Activated naive CD8-positive, alpha-beta T cell (primary cell): Measurements from ENCODE around the gene COL6A2.

Source experiments
- H3K27ac Mint-ChIP-seq: one replicate; pipeline ENCODE4 v1.8.0; 2021; ENCODE audit warnings: mixed read lengths
- H3K27me3 Mint-ChIP-seq: one replicate; pipeline ENCODE4 v1.8.0; 2021; ENCODE audit warnings: mixed read lengths
- H3K36me3 Mint-ChIP-seq: one replicate; pipeline ENCODE4 v1.8.0; 2021; ENCODE audit warnings: mixed read lengths
- H3K4me1 Mint-ChIP-seq: one replicate; pipeline ENCODE4 v1.8.0; 2021; ENCODE audit warnings: low read depth, mixed read lengths
- H3K4me3 Mint-ChIP-seq: one replicate; pipeline ENCODE4 v1.8.0; 2021; ENCODE audit warnings: mild to moderate bottlenecking, mixed read lengths
- H3K9me3 Mint-ChIP-seq: one replicate; pipeline ENCODE4 v1.8.0; 2021; ENCODE audit warnings: low read depth, mixed read lengths

The COL6A2 gene

DNA sequence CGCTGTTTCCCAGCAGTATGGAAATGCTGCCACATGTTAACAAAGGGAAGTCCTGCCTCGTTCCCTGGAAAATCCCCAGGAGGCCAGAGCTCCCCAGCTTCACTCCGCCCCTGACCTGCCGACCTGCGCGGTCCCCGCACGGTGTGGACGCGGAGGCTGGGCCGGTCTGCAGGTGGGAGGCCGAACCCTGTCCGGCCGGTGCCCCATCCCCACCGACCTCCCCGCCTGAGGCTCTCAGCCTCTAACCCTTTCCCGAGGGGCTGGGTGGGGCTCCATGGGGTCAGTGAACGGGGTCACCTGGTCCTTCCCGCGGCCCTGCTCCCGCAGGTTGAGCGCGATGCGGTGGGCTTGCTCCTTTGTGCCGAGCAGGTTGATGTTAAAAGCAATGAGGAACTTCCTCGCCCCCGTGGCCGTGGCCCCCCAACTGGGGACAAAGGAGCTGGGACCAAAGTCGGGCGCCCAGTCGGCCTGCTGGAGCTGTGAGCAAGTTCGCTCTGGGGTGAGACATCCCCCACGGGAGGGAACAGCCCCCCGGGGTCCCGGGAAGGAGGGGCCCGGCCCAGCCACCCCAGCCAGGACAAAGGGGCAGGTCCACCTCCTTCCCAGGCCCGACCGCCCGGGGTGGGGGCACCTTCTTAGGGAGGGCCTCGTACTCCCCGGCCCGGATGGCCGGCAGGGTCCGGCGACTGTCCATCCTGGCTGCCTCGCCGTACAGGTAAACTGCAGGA, 53.5 kb downstream of the COL6A2 start:
- Mint-ChIP-seq H3K36me3 (no peaks in the 10 kb centered on the region), H3K4me3 (no peak overlapping the region), H3K27ac (no peak overlapping the region), H3K9me3 (no peaks in the 10 kb centered on the region), H3K4me1 (peaks cover 2% of the 10 kb centered on the region), H3K27me3 (no peaks in the 10 kb centered on the region)

DNA sequence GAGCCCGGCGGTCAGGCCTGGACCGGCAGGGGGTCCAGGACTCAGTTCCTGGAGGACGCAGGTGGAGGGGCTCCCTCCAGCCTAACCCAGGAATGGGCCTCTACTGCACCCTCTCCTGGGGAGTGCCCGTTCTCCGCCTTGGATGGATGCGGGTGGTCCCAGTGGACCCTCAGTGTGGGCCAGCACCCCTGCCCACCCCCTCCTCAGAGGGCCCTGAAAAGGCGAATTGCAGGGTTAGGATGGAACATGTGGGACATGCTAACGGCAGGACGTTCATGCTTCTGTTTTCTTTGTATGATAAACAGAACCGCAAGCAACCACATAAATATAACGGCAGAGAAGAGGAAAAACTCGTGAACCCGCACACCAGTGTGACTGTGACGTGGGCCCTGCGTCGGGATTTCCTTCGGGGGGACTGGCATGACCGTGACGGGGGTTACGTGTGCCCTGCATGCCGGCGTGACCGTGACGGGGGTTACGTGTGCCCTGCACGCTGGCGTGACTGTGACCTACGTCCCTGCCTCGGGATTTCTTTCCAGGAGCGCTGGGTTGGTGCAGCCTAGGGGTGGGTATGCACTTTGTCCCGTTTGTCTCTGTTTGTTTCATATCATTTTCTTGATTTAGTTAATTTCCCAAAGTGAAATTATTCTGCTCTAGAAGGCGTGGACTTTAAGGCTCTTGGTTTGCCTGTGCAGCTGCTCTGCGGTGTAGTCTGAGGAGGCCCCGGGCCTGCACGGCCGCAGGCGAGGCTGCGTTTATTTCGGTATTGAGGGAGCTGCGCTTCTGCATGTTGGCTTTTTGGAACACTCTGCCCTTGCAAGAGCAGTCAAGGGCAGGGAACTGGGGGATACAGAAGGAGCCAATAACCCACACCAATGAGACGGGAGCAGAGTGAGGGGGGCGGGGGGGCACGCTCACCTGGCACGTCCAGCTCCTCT, 54.3 kb downstream of the COL6A2 start:
- Mint-ChIP-seq H3K27ac (no peak overlapping the region), H3K9me3 (no peaks in the 10 kb centered on the region), H3K4me1 (no peaks in the 10 kb centered on the region), H3K36me3 (no peaks in the 10 kb centered on the region), H3K27me3 (no peaks in the 10 kb centered on the region), H3K4me3 (no peak overlapping the region)

DNA sequence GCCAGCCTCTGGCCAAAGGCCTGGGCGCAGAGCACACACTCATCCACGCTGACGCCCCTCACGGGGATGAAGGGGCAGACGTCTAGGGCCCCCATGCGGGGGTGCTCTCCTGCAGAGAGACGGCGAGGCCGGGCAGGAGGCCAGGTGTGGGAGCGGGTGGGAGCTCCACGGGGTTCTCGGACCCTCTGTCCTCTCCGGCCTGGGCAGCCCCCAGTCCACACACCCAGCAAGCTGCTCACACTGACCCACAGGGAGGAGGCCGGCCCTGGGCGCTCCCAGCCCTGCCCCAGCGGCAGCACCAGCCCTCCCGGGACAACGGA, 55.0 kb downstream of the COL6A2 start:
- Mint-ChIP-seq H3K36me3 (no peaks in the 10 kb centered on the region), H3K27ac (no peak overlapping the region), H3K9me3 (no peaks in the 10 kb centered on the region), H3K4me1 (no peaks in the 10 kb centered on the region), H3K4me3 (no peak overlapping the region), H3K27me3 (no peaks in the 10 kb centered on the region)

DNA sequence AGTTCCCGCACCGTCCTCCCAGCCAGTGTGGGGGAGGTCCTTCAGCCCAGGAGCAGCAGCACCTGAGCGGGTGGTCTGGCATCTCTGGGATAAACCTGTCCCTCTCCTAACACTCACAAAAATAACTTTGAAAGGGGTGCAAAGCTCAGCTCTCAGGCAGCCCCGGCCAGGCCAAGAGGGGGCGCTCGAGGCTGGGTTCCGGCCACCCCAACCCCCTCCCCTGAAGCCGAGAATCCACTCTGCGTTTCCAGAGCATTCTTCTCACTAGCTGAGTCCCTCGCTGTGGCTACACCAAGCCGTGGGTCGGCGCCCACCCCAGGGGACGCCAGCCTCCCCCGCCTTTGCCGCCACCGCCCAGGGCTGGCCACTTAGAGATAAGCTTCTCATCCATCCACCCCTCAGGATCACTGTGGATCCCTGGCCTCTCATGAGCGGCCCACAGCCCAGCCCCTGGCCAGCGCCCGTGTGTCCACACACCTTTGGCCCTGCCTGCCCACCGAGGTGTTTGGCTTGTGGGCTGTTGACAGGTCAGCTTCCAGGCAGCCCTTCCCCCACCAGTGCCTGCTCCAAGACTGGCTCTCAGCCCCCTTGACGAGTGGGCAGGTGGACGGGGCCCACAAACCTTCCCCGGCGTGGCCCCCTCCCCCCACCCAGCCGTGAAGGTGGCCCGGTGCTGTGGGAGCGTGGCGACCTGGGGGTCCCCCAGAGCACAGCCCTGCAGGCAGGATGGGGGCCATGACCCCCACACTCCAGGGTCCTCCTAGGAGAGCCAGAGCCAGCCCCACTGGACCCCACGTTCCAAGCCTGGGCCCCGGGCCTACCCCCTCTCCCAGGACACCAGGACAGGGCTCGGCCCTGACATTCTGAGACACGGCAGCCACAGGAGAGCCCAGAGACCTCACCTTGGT, 55.6 kb downstream of the COL6A2 start:
- H3K4me3 Mint-ChIP-seq: no peak overlapping the region
- H3K9me3 Mint-ChIP-seq: no peaks in the 10 kb centered on the region
- no peaks in the 10 kb centered on the region for H3K4me1 Mint-ChIP-seq
- no peaks in the 10 kb centered on the region for H3K27me3 Mint-ChIP-seq
- H3K27ac Mint-ChIP-seq: no peak overlapping the region
- no peaks in the 10 kb centered on the region for H3K36me3 Mint-ChIP-seq

DNA sequence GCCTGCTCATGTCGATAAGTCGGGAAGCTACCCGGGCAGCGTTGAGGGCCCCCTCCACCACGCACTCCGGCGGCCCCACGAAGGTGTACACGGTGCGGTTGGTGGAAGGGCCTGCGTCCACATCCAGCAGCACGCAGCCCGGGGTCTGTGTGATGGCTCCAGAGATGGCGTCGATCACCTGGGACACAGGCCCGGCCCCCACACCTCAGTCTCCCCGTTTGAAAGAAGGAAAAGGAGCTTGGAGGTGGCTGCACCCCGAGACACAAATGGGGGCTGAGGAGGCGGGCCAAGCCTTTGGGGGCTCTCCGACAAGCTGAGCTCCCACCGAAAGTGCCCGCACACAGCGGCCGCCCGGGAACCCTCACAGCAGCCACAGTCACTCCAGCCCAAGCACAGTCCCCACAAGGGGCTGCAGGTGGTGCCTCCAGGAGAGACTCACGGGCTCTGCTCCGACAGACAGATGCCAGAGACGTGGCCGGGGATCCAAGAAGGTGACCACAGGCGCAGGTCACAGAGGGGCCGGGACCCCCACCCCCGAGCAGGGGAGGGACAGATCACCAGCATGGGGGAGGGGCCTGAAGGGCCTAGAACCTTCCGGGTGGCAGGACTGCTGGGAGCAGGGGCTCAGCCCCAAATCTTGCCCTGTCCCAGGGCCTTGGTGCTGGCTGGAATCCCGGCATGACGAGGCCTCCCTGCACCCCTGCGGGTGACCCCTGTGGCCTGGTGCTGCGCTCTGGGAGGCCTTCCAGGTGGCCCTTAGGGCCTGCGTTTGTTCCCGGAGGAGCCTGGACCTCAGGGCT, 56.4 kb downstream of the COL6A2 start:
- Mint-ChIP-seq H3K4me1 (no peaks in the 10 kb centered on the region), H3K9me3 (no peaks in the 10 kb centered on the region), H3K27me3 (no peaks in the 10 kb centered on the region), H3K4me3 (no peak overlapping the region), H3K27ac (no peak overlapping the region), H3K36me3 (no peaks in the 10 kb centered on the region)

DNA sequence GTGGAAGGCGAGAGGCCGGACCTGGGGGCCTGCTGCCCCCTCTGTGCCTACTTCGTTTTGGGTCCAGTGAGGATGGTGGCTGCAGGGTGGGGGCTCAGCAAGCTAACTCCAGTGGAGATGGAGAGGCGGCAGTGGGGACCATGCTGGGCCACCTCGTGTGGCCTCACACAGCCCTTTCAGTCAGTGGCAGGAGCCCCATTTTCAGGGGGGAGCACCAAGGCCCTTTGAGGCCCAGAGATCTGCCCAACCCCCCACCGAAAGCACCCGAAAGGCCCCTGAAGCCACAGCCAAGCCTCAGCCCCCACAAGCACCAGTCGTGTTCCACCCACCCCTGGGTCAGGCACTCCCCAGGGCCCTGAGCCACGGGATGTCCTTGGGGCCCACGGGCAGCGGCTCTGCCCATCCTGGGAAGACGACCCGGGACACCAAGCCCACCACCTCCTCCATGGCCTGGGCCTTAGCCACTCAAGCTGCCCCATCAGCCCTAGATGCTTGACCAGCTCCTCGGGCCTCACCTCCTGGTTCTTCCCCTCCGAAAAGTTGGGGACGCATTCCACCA, 57.1 kb downstream of the COL6A2 start:
- Mint-ChIP-seq H3K27me3 (no peaks in the 10 kb centered on the region), H3K4me1 (no peaks in the 10 kb centered on the region), H3K27ac (no peak overlapping the region), H3K9me3 (no peaks in the 10 kb centered on the region), H3K36me3 (no peaks in the 10 kb centered on the region), H3K4me3 (no peak overlapping the region)

DNA sequence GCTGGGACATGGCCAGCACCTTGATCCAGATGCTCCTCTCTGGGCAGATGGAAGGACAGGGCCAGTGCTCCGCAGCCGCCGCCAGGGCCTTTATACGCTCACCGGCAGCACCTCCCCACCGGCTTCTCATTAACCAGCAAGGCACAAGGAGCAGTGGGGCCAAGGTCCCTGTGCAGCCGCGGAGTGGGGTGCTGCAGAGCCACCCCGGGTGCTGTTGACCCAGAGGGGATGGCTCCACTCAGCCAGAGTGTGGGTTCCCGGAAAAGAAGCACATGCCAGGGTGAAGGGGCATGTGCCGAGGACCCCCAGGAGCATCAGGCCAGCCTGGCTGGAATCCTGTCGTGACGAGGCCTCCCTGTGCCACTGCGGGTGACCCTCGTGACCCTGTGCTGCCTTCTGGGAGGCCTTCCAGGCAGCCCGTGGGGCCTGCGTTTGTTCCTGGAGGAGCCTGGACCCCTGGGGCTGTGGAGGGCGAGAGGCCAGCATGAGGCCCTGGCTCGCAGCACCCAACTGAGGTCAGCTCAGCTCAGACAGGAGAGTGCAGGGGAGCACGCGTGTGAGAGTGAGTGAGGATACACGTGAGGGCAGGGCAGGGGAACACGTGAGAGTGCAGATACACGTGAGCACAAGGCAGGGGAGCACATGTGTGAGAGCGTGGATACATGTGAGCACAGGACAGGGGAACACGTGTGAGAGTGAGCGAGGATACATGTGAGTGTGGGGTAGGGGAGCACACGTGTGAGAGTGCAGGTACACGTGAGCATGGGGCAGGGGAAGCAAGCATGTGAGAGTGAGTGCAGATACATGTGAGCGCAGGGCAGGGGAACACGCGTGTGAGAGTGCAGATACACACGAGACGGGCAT, 57.8 kb downstream of the COL6A2 start, which contains the start of gene FTCD:
FTCD (minus strand) TSS at position 66 of the 864 bp plus-strand sequence; CDS start at position 10, 56 bp downstream.
- Mint-ChIP-seq H3K27ac (no peak within 1 kb of the TSS), H3K36me3 (no peaks in the 10 kb centered on the region), H3K4me1 (no peaks in the 10 kb centered on the region), H3K27me3 (no peaks in the 10 kb centered on the region), H3K9me3 (no peaks in the 10 kb centered on the region), H3K4me3 (no peak within 1 kb of the TSS)

DNA sequence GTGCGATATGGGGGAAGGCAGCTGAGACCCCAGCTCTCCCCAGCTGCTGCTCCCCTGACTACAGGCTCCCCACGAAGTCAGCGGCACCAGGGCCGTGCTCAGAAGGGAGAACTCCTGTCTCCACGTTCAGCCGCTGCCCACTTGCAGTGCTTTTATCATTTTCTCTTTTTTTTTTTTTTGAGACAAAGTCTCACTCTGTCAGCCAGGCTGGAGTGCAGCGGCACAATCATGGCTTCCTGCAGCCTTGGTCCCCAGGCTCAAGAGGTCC, 58.4 kb downstream of the COL6A2 start:
- Mint-ChIP-seq H3K4me1 (no peaks in the 10 kb centered on the region), H3K36me3 (no peaks in the 10 kb centered on the region), H3K4me3 (no peak overlapping the region), H3K27me3 (no peaks in the 10 kb centered on the region), H3K27ac (no peak overlapping the region), H3K9me3 (no peaks in the 10 kb centered on the region)

DNA sequence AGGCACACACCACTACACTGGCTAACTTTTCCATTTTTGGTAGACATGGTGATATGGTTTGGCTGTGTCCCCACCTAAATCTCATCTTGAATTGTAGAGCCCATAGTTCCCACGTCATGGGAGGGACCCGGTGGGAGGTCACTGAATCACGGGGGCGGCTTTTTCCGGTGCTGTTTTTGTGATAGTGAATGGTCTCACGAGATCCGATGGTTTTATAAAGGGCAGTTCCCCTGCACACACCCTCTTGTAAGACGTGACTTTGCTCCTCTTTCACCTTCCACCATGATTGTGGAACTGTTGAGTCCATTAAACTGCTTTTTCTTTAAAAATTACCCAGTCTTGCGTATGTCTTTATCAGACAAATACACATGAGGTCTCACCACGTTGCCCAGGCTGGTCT, 58.8 kb downstream of the COL6A2 start:
- H3K4me3 Mint-ChIP-seq: no peak overlapping the region
- H3K27ac Mint-ChIP-seq: no peak overlapping the region
- no peaks in the 10 kb centered on the region for H3K9me3 Mint-ChIP-seq
- H3K27me3 Mint-ChIP-seq: no peaks in the 10 kb centered on the region
- no peaks in the 10 kb centered on the region for H3K36me3 Mint-ChIP-seq
- no peaks in the 10 kb centered on the region for H3K4me1 Mint-ChIP-seq

DNA sequence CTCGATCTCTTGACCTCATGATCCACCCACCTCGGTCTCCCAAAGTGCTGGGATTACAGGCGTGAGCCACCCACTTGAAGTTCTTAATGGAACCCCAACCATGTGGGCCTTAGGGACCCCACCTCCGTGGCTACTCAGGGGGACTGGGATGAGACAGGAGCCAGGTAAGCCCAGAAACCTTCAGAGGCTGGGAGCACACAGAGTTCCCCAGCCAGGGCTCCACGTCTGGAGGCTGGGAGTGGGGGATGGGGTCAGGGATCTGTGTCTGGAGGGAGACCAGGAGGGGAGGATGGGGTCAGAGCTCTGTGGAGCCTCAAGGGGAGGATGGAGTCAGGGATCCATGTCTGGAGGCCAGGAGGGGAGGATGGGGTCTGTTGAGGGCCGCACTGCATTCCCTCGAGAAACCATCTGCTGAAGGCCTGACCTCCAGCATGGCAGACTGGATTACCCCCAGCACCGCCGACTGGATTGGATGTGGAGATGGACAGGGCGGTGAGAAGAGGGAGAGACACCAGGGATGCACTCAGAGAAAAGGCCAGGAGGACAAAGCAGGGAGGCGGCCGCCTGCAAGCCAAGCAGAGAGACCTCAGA, 59.6 kb downstream of the COL6A2 start:
- no peak overlapping the region for H3K4me3 Mint-ChIP-seq
- H3K27me3 Mint-ChIP-seq: no peaks in the 10 kb centered on the region
- H3K36me3 Mint-ChIP-seq: no peaks in the 10 kb centered on the region
- no peaks in the 10 kb centered on the region for H3K9me3 Mint-ChIP-seq
- H3K4me1 Mint-ChIP-seq: no peaks in the 10 kb centered on the region
- no peak overlapping the region for H3K27ac Mint-ChIP-seq

DNA sequence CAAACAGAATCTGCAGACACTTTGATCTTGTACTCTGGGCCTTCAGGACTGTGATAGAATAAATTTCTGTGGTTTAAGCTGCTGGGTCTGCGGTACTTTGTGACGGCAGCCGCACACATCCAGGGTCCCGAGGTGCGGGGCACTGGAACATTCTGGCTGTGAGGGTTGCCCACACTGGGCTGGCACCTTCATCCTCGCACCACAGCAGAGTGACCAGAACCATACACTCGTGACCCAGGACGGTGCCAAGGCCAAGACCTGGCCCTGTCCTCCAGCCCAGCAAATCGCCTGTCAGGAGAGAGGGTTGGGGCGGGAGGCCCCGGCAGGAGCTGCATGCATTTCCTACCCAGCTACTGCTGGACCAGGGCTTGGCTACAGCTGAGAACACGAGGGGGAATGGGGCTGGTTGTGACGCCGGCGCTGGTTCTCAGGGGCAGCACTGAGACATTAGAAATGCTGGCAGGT, 60.1 kb downstream of the COL6A2 start:
- no peaks in the 10 kb centered on the region for H3K4me1 Mint-ChIP-seq
- H3K9me3 Mint-ChIP-seq: no peaks in the 10 kb centered on the region
- H3K27me3 Mint-ChIP-seq: no peaks in the 10 kb centered on the region
- no peak overlapping the region for H3K27ac Mint-ChIP-seq
- H3K36me3 Mint-ChIP-seq: peaks cover 2% of the 10 kb centered on the region
- no peak overlapping the region for H3K4me3 Mint-ChIP-seq

DNA sequence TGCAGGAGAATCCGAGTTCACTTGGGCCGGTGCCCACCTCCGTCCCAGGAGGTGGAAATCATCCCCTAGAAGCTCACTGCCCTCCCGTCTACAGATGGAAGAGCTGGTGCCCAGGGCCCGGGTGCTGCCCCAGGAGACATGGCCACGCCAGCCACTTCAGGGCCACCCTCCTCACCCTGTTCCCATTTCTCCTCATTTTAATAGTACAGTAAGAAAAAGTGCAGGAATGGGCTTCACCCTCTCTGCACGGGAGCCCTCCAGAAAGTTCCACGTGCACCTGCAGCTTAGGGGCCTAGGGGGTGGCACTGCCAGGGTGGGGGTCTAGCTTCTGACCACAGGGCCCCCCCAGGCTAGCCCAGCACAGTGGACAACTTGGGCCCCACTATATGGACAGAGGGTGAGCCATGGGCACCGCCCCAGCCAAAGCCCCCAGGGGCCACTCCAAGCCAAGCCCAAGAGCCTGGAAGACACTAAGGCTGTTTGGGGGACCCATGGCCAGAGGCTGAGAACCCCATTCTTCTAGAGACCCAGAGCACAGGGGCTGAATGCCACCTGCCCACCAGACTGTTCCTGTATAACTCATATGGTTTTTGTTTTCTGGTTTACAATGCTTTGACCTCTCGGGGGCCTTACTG, 60.9 kb downstream of the COL6A2 start:
- no peaks in the 10 kb centered on the region for H3K27me3 Mint-ChIP-seq
- H3K4me3 Mint-ChIP-seq: no peak overlapping the region
- H3K9me3 Mint-ChIP-seq: no peaks in the 10 kb centered on the region
- H3K36me3 Mint-ChIP-seq: peaks cover 2% of the 10 kb centered on the region
- H3K27ac Mint-ChIP-seq: no peak overlapping the region
- H3K4me1 Mint-ChIP-seq: no peaks in the 10 kb centered on the region

DNA sequence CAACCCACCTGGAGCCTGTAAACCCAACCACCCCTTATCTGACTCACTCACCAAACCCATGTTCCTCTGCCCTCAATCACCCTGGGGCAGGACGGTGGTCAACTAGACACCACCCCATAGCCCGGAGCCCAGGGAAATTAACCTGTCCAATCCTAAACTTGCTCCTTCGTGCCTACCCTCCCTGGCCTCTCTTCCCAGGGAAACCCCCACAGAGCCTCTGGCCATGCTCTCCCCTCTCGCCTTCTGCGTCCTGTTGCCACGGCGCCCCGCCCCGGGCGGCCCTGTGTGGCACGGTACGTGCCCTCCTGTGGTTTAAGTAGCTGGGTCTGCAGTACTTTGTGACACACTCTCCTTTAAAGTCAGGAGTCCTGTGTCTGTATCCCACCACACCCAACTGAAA, 61.5 kb downstream of the COL6A2 start:
- H3K27me3 Mint-ChIP-seq: no peaks in the 10 kb centered on the region
- H3K36me3 Mint-ChIP-seq: peaks cover 2% of the 10 kb centered on the region
- H3K27ac Mint-ChIP-seq: no peak overlapping the region
- no peaks in the 10 kb centered on the region for H3K4me1 Mint-ChIP-seq
- H3K9me3 Mint-ChIP-seq: no peaks in the 10 kb centered on the region
- no peak overlapping the region for H3K4me3 Mint-ChIP-seq
